ENCODE results near the gene ARHGAP15.
"Not testable (repeated sequence)": the region's sequence is repeated elsewhere in the genome, so short reads cannot be mapped to it uniquely, and the experiment has no call there.

ARHGAP15 gene

GRCh38 chr2:143128681-143129580 lies at the start of gene ARHGAP15:
ARHGAP15 (plus strand) TSS chr2:143129419.
- DNase-seq = peak; percentile 89

GRCh38 chr2:143081616-143082015 lies 47.6 kb upstream of the ARHGAP15 start:
- DNase-seq = no peak

- peak; percentile 51 for DNase-seq
These were observed 45.6 kb upstream of the ARHGAP15 start for GRCh38 chr2:143083636-143084035.

DNA sequence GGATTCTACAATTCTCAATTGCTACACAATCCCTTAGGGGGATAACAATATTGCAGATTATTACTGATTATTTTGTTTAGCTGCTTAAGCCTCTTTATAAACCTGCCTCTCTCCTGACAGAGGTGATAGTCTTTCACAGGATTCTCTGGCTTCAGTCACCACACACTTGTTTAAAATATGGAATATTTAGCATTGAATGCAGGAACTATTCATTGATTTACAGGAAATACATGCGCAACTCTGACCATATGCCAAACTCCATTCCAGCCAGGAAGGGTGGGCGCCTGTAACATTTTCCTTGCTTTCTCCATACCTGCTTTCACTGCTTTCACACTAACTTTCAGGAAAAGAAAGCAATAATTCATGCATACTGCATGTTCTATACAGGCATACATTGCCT lies 44.8 kb upstream of the ARHGAP15 start:
- no peak for DNase-seq

DNA sequence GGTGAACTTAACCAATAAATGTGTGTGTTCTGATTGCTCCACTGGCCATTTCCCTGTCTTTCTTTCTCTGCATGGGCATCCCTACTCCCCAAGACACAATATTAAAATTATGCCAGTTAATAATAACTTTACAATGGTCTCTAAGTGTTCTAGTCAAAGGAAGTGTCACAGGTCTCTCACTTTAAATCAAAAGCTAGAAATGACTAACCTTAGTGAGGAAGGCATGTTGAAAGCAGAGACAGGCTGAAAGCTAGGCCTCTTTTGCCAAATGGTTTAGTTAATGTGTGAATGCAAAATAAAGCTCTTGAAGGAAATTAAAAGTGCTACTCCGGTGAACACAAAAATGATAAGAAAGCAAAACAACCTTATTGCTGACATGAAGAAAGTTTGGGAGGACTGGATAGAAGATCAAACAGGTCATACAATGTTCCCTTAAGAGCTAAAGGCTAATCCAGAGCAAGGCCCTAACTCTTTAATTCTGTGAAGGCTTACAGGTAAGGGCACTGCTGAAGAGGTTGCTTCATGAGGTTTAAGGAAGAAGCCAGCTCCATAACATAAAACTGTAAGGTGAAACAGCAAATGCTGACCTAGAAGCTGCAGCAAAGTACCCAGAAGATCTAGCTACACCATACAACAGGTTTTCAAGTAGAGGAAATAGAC lies 44.0 kb upstream of the ARHGAP15 start:
- peak; percentile 73 for DNase-seq

DNA sequence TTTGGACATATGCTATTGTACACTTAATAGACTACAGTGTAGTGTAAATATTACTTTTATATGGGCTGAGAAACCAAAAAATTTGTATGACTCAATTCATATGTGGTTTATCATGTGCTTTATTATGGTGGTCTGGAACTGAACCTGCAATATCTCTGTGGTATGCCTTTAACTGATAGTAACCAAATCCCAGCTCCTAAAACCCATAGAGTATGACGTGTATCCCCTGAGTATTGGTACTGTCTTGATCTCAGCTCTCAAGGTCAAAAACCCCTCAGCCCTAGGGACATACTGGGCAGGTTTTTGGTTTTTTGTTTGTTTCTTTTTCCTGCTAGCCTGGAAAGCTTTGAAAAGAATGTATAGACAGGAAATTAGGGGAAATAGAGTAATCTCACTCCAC lies 42.2 kb upstream of the ARHGAP15 start:
- DNase-seq = peak; percentile 16

GRCh38 chr2:143088388-143088787 lies 40.8 kb upstream of the ARHGAP15 start:
- DNase-seq = no peak

- not testable (repeated sequence) for DNase-seq
These were observed 39.7 kb upstream of the ARHGAP15 start for GRCh38 chr2:143089520-143089919.

DNA sequence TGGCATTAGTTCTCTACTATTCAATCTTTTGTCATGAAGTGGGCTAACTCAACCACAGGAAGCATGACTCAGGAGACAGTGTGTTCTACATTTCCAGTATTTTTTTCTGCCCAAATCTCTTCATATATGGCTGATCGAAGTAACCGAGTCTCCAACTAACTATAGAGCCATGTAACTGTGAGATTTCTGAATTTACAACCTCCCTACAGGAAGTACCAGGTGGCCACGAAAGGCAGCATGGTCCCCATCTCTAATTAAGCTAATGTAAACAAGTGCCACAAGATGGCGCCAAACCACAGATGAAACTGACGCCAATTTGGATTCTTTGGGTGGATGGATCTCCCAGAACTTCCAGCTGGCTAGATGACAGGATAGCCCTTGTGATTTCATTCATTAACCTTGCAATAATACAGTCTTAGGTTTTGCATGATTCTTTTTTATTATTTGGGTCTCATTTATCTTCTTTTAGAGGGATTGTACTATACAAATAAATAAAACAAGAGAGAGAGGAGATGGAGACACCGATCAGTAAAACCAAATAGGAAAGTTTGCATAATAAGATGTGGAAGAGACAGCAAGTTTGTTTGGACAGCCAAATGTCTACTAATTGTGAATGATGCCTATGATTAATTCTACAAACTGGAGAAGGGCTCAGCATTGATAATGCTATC lies 18.3 kb upstream of the ARHGAP15 start:
- peak; percentile 78 for DNase-seq

- no peak for DNase-seq
These were observed 12.0 kb upstream of the ARHGAP15 start for GRCh38 chr2:143117225-143117624.

- DNase-seq = no peak
These were observed 8.1 kb upstream of the ARHGAP15 start for GRCh38 chr2:143121079-143121478.

- DNase-seq = no peak
These were observed 7.3 kb upstream of the ARHGAP15 start for GRCh38 chr2:143121957-143122356.

DNA sequence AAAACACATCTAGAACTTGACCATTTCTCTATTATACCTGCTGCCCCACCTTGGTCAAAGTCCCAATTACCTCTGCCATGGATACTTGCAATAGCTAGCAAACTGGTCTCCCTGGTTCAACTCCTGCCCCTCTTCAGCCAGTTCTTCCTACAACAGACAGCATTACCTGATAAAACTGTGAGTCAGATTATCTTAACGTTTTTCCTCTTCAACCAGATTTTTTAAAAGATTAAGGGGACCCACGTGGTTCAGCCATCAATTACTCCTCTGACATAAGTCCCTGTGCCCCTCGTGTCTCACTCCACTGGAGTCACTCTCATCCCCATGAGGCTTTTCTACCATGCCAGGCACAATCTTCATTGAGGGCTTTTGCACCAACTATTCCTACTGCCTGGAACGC lies 5.3 kb upstream of the ARHGAP15 start:
- no peak for DNase-seq

GRCh38 chr2:143124445-143124844 lies 4.8 kb upstream of the ARHGAP15 start:
- no peak for DNase-seq

DNA sequence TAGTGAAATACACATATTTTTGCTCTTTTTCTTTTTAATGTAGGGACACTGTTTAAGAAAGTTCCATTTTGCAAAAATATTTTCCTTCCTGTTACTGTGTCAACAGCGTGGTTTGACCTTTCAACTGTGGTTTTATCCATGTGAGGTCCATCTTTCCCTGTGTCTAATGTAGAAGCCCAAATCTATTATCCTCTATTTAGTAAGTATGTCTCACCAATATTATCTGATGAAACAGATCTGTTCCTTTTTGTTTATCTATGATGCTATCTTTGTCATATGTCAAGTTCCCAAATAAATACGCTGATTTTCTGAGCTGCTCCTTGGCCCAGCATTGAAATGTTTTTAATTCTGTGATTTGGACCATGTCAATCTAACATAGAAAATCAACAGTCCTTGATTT lies 3.5 kb upstream of the ARHGAP15 start:
- DNase-seq = no peak

DNA sequence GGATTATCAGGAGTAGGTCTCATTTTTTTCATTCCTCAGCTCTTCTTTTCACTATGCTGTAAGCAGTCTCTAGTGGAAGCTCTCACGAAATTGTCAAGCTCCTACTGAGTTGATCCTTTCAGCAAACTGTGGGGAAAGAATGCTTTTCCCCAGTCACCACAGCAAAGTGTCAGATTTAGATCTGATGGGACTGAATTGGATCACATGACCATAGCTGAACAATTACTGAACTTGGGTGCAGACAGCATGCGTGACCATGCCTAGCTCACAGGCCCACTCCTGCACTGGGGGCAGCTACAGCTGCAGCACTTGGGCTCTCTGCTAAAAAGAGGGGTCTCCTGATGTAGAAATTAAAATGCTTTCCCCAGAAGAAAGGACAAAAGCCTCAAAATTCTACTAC lies 3.1 kb downstream of the ARHGAP15 start:
- DNase-seq = peak; percentile 69

DNA sequence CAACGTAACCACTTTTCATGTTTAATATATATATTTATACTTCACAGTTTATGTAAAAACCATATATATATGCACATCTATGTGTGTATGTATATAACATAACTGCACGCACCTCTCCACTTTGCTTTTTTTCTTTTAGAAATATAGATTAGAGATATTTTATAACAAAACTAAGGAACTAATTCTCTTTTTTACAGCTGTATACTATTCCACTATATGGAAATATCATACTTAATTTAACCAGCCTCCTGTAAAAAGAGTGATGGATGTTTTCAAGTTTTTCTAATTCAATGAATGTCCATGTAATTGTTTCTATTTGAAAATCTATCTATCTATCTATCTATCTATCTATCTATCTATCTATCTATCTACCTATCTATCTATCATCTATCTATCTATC lies 4.6 kb downstream of the ARHGAP15 start:
- DNase-seq = no peak

DNA sequence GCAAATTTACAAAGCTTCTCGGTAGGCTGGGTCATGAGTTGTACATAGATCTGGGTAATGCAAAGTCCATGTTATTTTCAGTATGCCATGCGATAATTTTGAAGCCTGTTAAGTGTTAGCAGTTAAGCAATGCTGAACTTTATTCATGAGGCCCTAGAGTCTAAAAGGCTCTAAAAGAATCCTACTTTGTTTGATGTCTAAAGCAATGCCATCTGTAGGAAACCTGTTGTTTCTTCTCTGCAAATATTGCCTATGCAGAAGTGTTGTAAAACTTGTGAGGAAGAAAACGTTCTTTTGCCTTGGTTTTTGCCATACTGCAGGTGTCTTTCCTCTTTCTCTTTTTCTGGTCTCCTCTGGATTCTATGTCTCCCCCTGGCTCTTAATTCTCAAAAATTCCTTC lies 9.1 kb downstream of the ARHGAP15 start:
- no peak for DNase-seq

GRCh38 chr2:143139835-143140393 lies 10.7 kb downstream of the ARHGAP15 start:
- DNase-seq = no peak

DNA sequence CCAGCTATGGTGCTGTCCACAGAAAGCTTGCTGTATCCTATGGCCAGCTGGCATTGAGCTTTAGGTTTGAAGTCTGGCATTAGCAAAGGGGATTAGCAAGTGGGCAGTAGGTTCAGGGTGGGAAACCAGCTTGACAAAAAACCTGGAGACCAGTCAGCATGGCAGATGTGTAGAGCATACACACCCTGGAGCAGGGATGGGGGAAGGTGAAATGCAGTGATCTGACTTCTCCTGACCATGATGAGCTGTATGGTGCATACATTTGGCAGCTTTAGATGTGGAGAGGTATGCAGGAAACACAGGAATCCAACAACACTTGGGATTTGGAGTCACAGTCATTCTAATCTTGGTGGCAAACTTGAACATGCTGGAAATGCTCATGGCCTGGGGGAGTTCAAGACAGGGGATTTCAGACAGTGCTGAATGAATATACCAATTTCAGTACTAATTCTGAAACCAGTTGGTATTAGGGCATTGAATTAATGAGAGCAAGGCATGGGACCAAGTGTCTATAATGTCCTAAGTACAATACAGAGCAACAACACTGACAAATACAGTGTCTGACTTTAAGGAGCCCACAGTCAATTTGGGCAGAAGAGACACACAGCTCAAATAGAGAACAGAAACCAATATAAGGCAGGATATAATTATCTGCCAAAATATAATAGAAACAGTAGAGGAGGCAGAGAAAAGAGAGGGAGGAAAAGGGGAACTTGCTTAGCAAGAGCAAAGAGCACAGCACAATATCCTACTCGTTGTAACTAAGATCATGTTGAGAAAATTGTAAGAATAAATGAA lies 11.8 kb downstream of the ARHGAP15 start:
- peak; percentile 28 for DNase-seq

GRCh38 chr2:143142598-143142997 lies 13.4 kb downstream of the ARHGAP15 start:
- no peak for DNase-seq

- no peak for DNase-seq
These were observed 15.7 kb downstream of the ARHGAP15 start for GRCh38 chr2:143144813-143145455.
